IPS DF 6.9 (cell line): ENCODE results near the gene SYTL3.

ENCODE experiments used
- DNase-seq: peaks from one replicate; pipeline ENCODE4 v3.0.0-alpha.2; 2013; ENCODE audit warnings: low read depth, low spot score
- H3K27ac ChIP-seq: one replicate; pipeline ENCODE4 v1.5.1; 2013; ENCODE audit warnings: low read length, control low read depth
- H3K27me3 ChIP-seq: 2 replicates; pipeline ENCODE4 v1.6.1; 2013; ENCODE audit warnings: mild to moderate bottlenecking, low read length; ENCODE audit not compliant: control insufficient read depth, insufficient read depth
- H3K36me3 ChIP-seq: 2 replicates; pipeline ENCODE4 v1.6.1; 2013; ENCODE audit warnings: low read length; ENCODE audit not compliant: control insufficient read depth, insufficient read depth
- H3K4me1 ChIP-seq: 2 replicates; pipeline ENCODE4 v1.6.1; 2013; ENCODE audit warnings: low read length; ENCODE audit not compliant: control insufficient read depth, insufficient read depth
- H3K4me3 ChIP-seq: 2 replicates; pipeline ENCODE4 v1.5.1; 2013; ENCODE audit warnings: mild to moderate bottlenecking, low read length
- H3K9me3 ChIP-seq: 2 replicates; pipeline ENCODE4 v1.6.1; 2013; ENCODE audit warnings: low read length, inconsistent platforms; ENCODE audit not compliant: control insufficient read depth, insufficient read depth
- WGBS: extraction: QIAGEN DNeasy Blood & Tissue Kit; methylation state at CpG from one replicate; pipeline ENCODE4 v1.1.7; 2013; ENCODE audit warnings: mixed read lengths, missing lambda C conversion rate; ENCODE audit not compliant: insufficient read length, insufficient coverage; 5-methylcytosine and 5-hydroxymethylcytosine counted together

SYTL3 gene

DNA sequence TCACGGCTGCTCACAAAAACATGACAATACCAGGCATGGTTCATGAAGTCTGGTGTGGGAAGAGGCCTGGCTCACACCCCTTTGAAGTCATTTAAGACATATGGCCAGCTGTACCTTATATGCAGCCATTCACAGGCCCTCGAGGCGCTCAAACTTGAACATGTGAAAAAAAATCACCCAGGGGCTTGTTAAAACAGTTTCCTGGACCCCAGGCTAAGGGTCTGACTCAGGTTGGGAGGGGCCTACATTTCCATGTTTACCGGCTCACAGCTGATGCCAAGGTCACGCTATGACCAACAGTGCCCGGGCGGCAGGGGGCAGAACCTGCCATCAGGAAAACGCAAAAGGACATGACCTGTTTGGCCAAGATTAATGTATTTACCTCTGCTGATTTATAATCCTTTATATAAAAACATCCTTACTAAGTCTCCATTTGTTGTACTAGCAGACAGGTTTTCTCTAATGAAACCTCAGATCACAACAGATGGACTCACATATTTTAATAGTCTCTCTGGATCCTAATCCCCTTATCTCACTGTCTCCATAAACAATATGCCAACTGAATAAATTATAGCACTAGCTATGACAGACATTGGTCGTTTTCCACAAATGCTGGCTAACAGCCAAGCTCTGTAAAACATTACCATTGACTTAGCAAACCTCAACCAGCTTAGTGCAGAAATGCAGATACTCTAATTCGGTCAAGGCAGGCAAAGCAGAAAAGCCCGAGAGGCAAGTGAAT, 149.4 kb downstream of the SYTL3 start:
- Histone ChIP-seq H3K4me1 (peaks cover 4% of the 10 kb centered on the region), H3K9me3 (no peaks in the 10 kb centered on the region), H3K36me3 (no peaks in the 10 kb centered on the region; the same call in 1 of the 2 replicates), H3K27ac (no peak overlapping the region), H3K27me3 (no peaks in the 10 kb centered on the region), H3K4me3 (no peak overlapping the region)
- no peak for DNase-seq
- WGBS: no CpG with 5 or more reads among the region's 11 CpGs

GRCh38 chr6:158801655-158802294, 151.9 kb downstream of the SYTL3 start:
- H3K27ac ChIP-seq: no peak overlapping the region
- peaks cover 8% of the 10 kb centered on the region for H3K4me1 ChIP-seq
- no peak overlapping the region for H3K4me3 ChIP-seq
- H3K9me3 ChIP-seq: no peaks in the 10 kb centered on the region
- H3K27me3 ChIP-seq: no peaks in the 10 kb centered on the region
- no CpG with 5 or more reads among the region's 7 CpGs for WGBS
- DNase-seq: no peak
- H3K36me3 ChIP-seq: no peaks in the 10 kb centered on the region

GRCh38 chr6:158803733-158804143, 153.9 kb downstream of the SYTL3 start:
- Histone ChIP-seq H3K4me3 (no peak overlapping the region), H3K27ac (no peak overlapping the region), H3K36me3 (peaks cover 6% of the 10 kb centered on the region; the same call in 1 of the 2 replicates), H3K9me3 (no peaks in the 10 kb centered on the region), H3K4me1 (peaks cover 6% of the 10 kb centered on the region), H3K27me3 (no peaks in the 10 kb centered on the region)
- DNase-seq: no peak
- no CpG with 5 or more reads among the region's 5 CpGs for WGBS

DNA sequence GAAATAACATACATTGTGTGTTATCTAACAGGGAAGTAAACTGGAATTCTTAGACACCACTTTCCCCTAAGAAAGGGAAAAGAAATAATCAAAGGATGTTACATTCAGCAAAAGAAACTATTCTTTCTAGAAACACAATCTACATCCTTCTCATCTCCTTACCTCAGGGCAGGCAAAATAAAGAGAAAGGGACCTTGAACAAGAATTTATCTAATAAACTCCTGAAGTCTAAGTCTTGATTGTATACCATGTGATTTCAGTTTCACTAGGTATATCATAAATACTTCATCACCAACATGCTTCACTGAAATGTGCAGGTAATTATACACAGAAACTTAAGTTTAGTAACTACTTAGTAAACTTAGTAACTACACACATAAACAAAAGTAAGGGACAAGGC, 154.4 kb downstream of the SYTL3 start:
- Histone ChIP-seq H3K27ac (no peak overlapping the region), H3K4me1 (peaks cover 5% of the 10 kb centered on the region), H3K9me3 (no peaks in the 10 kb centered on the region), H3K4me3 (no peak overlapping the region), H3K36me3 (peaks cover 6% of the 10 kb centered on the region; the same call in 1 of the 2 replicates), H3K27me3 (no peaks in the 10 kb centered on the region)
- no peak for DNase-seq

DNA sequence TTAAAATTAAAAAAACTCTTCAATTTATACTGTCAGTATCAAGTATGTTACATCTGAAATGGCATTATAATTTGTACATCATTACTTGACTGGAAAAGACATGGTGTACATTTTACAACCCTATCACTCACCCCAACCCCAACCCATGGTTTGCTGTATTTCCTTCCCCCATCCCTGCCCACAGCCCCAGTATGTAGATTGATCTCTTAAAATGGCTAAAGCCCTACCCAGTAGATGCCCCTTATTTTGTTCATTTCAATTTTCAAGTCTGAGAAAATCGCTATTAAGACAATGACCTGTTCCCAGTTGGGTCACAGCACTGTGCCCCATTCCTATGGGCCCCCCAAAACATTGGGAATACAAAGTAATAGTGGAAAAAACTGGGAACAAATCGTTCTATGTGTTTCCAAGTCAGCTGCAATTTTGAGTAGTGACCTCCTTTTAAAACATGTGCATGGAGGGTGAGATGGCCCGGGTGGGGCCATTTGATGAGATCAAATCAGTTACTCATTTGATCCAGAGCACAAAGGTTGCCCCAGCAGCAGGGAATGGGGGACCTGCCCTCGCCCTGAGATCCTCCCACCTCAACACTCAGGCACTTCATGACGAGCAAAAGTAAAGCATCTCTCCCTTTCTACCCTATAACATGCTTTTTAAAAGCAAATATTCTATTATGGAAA, 156.0 kb downstream of the SYTL3 start:
- H3K27ac ChIP-seq: no peak overlapping the region
- no peak for DNase-seq

DNA sequence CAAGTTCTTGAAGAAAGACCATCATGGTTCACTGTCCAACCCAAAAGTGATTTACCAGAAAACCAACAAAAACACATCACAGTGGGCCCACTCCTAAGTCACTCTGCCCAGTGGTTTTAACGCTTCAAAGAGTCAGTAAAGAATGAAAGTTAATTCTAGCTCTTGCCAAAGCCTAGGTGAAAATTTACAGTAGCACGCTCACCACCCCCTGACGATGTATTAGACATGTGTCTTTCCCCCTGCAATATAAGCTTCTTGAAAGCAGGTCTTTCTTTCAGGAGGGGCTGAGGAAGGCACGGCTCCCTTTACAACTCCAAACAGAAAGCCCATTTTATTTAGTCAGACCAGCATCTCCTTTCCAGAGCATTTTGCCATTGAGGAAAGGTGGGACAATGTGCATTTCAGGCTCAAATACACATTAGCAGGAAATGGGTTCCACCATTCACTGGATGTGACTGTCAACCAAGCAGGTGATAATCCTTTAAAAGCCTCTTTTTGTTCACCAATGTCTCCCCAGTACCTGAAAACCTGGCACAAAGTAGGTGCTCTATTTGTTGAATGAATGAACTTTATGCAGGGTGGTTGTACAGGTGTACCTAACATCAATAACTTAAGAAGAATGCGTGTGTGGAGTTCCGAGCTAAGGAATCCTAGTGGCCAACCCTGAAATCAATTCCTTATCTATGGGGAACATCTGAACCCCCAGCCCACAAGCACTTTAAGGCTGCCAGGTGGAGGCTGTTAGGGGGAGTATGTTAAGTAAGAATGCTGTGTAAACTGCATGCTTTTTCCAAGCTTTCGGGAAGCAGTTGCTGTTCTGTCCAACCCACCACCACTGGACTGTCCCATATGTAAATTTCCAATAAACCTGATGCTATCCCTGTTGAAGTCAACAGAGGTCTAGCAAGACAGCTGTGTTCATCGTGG, 157.9 kb downstream of the SYTL3 start:
- Histone ChIP-seq H3K4me1 (peaks cover 11% of the 10 kb centered on the region), H3K27ac (no peak overlapping the region), H3K36me3 (peaks cover 6% of the 10 kb centered on the region; the same call in 1 of the 2 replicates), H3K9me3 (no peaks in the 10 kb centered on the region), H3K4me3 (no peak overlapping the region), H3K27me3 (no peaks in the 10 kb centered on the region)
- DNase-seq: no peak
- no CpG with 5 or more reads among the region's 8 CpGs for WGBS

More for the DNA sequence above, 156.0 kb downstream of the SYTL3 start:
- Histone ChIP-seq H3K4me3 (no peak overlapping the region), H3K36me3 (peaks cover 6% of the 10 kb centered on the region; the same call in 1 of the 2 replicates), H3K9me3 (no peaks in the 10 kb centered on the region), H3K27me3 (no peaks in the 10 kb centered on the region), H3K4me1 (peaks cover 7% of the 10 kb centered on the region)
- WGBS: no CpG with 5 or more reads among the region's 5 CpGs

- no CpG with 5 or more reads among the region's 6 CpGs for WGBS
- no peak overlapping the region for H3K27ac ChIP-seq
- peaks cover 11% of the 10 kb centered on the region for H3K4me1 ChIP-seq
Measured at GRCh38 chr6:158808442-158808833, 158.6 kb downstream of the SYTL3 start.

GRCh38 chr6:158808941-158809678, 159.3 kb downstream of the SYTL3 start:
- H3K4me3 ChIP-seq: no peak overlapping the region
- H3K27me3 ChIP-seq: no peaks in the 10 kb centered on the region
- no CpG with 5 or more reads among the region's 8 CpGs for WGBS
- DNase-seq: no peak
- H3K36me3 ChIP-seq: peaks cover 17% of the 10 kb centered on the region; the same call in 1 of the 2 replicates
- no peaks in the 10 kb centered on the region for H3K9me3 ChIP-seq
- H3K4me1 ChIP-seq: peaks cover 11% of the 10 kb centered on the region
- no peak overlapping the region for H3K27ac ChIP-seq

More at GRCh38 chr6:158808442-158808833, 158.6 kb downstream of the SYTL3 start:
- no peaks in the 10 kb centered on the region for H3K9me3 ChIP-seq
- DNase-seq: no peak
- peaks cover 12% of the 10 kb centered on the region; the same call in 1 of the 2 replicates for H3K36me3 ChIP-seq
- H3K27me3 ChIP-seq: no peaks in the 10 kb centered on the region
- no peak overlapping the region for H3K4me3 ChIP-seq

GRCh38 chr6:158810155-158811095, 160.6 kb downstream of the SYTL3 start:
- H3K9me3 ChIP-seq: no peaks in the 10 kb centered on the region
- DNase-seq: no peak
- no peak overlapping the region for H3K27ac ChIP-seq
- H3K27me3 ChIP-seq: no peaks in the 10 kb centered on the region
- peaks cover 11% of the 10 kb centered on the region for H3K4me1 ChIP-seq
- peaks cover 17% of the 10 kb centered on the region; the same call in 1 of the 2 replicates for H3K36me3 ChIP-seq
- no peak overlapping the region for H3K4me3 ChIP-seq
- WGBS: no CpG with 5 or more reads among the region's 9 CpGs
